Smooth muscle cell of the pulmonary artery (primary cell): Measurements from ENCODE around the gene ZSCAN21. TPM values are rescaled to one million over a fixed set of nuclear protein-coding genes. Genes with fewer than 3 reads are reported as not detected.

Experiments used
- total RNA-seq: library from RNA; depleted of rRNA; stranded (reverse); fragments of >200 nt; gene quantifications from 2 replicates; pipeline ENCODE4 v1.2.3, GENCODE V29; 2014

ZSCAN21 gene
- total RNA-seq = 7.6 and 10.4 TPM in 2 replicates

GRCh38 chr7:100049441-100050291 is at the start of gene ZSCAN21:
Gene ZSCAN21, plus strand, starts transcription at chr7:100049774. Its CDS starts 7,233 bp downstream, at chr7:100057007.

DNA sequence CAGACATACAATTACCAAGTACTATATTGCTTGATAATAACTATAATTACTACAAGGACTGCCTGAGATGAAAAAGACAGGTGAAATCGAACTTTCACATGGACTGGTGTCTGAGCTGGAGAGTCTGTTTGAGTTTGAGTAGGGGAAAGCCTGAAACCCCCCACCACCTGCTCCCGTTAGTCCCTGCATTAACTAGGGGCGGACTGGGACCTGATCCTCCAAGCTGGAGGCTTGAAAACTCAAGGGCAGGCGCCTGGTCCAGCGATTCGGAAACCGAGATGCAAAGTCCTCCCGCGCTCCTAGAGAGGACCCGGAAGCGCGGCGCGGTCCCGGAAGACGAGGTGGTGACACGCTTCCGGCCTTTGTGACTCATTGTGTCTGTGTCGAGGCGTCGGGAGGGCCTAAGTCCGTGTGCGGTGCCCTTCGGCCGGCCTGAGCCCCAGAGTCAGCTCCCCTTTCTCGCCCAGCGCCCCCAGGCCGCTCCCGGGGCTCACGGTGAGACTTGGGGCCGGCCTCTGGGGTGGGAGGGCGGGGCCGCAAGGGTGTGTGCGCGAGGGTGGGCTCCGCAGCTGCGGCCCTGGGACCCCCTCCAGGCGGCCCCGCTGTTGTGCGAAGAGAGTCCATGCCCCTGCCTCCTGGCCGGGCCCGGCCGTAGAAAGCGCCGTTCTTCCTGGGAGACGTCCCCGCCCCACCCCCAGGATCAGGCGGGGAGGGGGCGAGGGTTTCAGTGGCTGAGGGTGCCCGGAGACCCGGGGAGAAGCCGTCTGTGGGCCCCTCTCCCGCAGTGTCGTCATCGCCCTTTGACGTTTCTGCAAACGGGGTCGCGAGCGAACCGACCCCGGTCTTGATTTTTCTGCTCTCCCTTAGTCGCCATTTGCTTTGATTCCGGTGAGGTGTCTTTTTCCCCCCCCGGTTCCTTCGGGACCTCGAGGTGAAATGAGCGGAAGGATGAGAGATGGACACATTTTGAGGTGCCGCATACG is 34.1 kb upstream of the ZSCAN21 start, which contains the start of gene ZKSCAN1:
Gene ZKSCAN1 (plus strand): TSS at position 365 of the 983 bp plus-strand sequence. CDS start 7,911 bp downstream, outside the sequence.

DNA sequence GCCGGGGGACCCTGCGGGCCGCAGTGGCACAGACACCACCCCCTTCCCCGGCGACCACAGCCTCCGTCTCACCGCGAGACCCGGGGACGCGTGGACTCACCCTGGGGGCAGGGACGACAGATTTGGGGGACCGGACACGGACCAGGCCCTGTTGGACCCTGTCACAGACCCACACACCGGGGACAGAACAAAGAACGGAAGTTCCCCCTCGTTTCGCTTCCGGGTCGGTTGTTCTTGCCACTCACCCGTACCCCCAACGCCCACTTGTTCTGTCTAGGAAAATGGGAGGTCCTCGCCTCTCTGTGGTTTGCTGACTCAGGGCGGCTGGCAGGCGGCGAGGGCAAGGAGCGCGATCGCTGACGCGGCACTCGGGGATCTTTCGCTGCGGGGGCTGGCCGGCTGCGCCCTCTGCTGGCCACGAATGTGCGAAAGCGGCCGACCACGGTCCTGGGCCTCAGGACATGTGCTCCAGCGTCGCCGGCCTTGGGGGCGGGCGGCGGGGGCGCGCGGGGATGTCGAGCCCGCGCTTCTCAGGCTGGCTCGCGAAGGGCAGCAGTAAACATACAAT is 32.0 kb downstream of the ZSCAN21 start, which contains the start of gene ZNF3:
Gene ZNF3 (minus strand): TSS at position 189 of the 568 bp plus-strand sequence. CDS start 4,366 bp downstream, outside the sequence.

GRCh38 chr7:100088621-100089457 is 39.3 kb downstream of the ZSCAN21 start, which contains the start of gene COPS6:
Gene COPS6, plus strand, starts transcription at chr7:100088969. Its CDS starts 22 bp downstream, at chr7:100088991.

DNA sequence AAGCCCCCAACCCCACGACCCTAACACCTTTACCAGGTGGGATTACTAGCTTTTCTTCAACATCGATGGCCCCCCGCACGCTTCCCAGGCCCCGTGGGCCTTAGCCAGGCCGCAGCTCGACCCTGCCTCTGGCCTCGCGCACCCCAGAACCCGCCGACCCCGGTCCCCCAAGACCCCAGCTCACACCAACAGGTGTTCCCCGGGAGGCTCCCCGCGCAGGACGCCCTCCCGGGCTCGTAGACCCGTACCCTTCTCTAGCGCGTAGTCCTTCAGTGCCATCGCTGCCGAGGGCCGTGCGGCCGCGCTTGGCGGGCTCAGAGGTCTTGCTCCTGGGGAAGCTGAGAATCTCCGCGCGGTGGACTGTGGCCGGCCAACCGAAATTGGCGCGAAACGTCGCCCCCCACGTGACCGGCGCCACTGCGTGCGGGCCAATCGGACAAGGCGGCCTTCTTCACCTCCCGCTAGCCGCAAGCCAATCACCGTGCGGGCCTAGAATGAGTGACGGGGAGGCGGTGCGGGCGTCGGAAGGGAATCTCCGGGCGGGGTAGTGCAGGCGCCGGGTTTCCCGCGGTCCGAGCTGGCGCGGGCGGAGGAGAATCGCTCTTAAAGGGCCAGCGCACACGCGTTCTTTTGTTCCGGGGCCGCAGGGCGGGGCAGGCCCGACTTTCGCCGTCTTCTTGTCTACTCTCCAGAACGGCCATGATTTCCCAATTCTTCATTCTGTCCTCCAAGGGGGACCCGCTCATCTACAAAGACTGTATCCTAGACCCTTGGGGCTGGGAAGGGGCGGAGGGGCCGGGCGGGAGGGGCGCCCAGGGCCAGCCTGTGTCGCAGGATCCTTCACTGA is 51.7 kb downstream of the ZSCAN21 start, which contains the start of the genes AP4M1 and MCM7:
Gene AP4M1 (plus strand): TSS at position 628 of the 847 bp plus-strand sequence. CDS start 72 bp downstream, at position 700.
Gene MCM7 (minus strand): TSS at position 382 of the 847 bp plus-strand sequence. CDS start 103 bp downstream, at position 279.

Other genes starting within 250 kb of the ZSCAN21 start
- not detected in 2 replicates for gene CYP3A43, start 221.8 kb upstream of the ZSCAN21 start, total RNA-seq
- 0.23 and 0.26 TPM in 2 replicates for gene OR2AE1, start 172.7 kb upstream of the ZSCAN21 start, total RNA-seq
- 24.9 and 25.7 TPM in 2 replicates for gene TRIM4, start 130.2 kb upstream of the ZSCAN21 start, total RNA-seq
- gene GJC3, start 120.2 kb upstream of the ZSCAN21 start, total RNA-seq = not detected in 2 replicates
- not detected in 2 replicates for gene AZGP1, start 73.7 kb upstream of the ZSCAN21 start, total RNA-seq
- 45.3 and 50.1 TPM in 2 replicates for gene ZKSCAN1, start 34.2 kb upstream of the ZSCAN21 start, total RNA-seq
- 19.9 and 23.4 TPM in 2 replicates for gene ZNF3, start 31.9 kb downstream of the ZSCAN21 start, total RNA-seq
- gene COPS6, start 39.2 kb downstream of the ZSCAN21 start, total RNA-seq = 61.5 and 69.7 TPM in 2 replicates
- 30.6 and 31.6 TPM in 2 replicates for gene MCM7, start 51.6 kb downstream of the ZSCAN21 start, total RNA-seq
- gene AP4M1, start 51.9 kb downstream of the ZSCAN21 start, total RNA-seq = 16.0 and 21.3 TPM in 2 replicates
- gene TAF6, start 69.6 kb downstream of the ZSCAN21 start, total RNA-seq = 63.1 and 64.4 TPM in 2 replicates
- 29.6 and 41.7 TPM in 2 replicates for gene CNPY4, start 69.9 kb downstream of the ZSCAN21 start, total RNA-seq
- gene MBLAC1, start 77.2 kb downstream of the ZSCAN21 start, total RNA-seq = 2.3 and 2.7 TPM in 2 replicates
- 52.0 and 57.4 TPM in 2 replicates for gene LAMTOR4, start 99.1 kb downstream of the ZSCAN21 start, total RNA-seq
- gene TRAPPC14, start 108.9 kb downstream of the ZSCAN21 start, total RNA-seq = 4.8 and 10.7 TPM in 2 replicates
- 4.8 and 5.5 TPM in 2 replicates for gene GAL3ST4, start 118.8 kb downstream of the ZSCAN21 start, total RNA-seq
- gene GPC2, start 127.6 kb downstream of the ZSCAN21 start, total RNA-seq = 1.0 and 1.6 TPM in 2 replicates
- gene STAG3, start 128.1 kb downstream of the ZSCAN21 start, total RNA-seq = 0.99 and 2.2 TPM in 2 replicates
- gene PVRIG, start 170.2 kb downstream of the ZSCAN21 start, total RNA-seq = not detected in 2 replicates